ENCODE results near the gene HDAC4. TPM values are rescaled to one million over a fixed set of nuclear protein-coding genes. Genes with fewer than 3 reads are reported as not detected.

HDAC4 gene
- total and polyA plus RNA-seq, 9 of the 15 experiments (the other 6 are each of a cell fraction or from before 2014, with no cell fraction given) = 0.11 to 20.2 (median 4.0) TPM

- no peak for TF ChIP-seq TCF3 (CRISPR knock-in tag; IDR thresholded peaks at IDR 0.05)
- no peak for TF ChIP-seq KDM2B (CRISPR knock-in tag; IDR thresholded peaks at IDR 0.05)
Observed at GRCh38 chr2:239163688-239164334, 237.0 kb downstream of the HDAC4 start (continued).

- in situ Hi-C loops (cut with MboI) (no loop called here), intact Hi-C loops (cut with micrococcal nuclease) (no loop called here)
Observed at GRCh38 chr2:239162976-239163687, 237.7 kb downstream of the HDAC4 start.

More at GRCh38 chr2:239162976-239163687, 237.7 kb downstream of the HDAC4 start:
- ChIA-PET POLR2A (no interaction called here), CTCF (ENCODE audit: low intra/inter-chr PET ratio) (no interaction called here)
- Histone ChIP-seq H3K9me1 (ENCODE audit: control insufficient read depth, insufficient read depth, low read length) (no peaks in the 10 kb centered on the region), H3K4me3 (no peak overlapping the region), H3K27ac (ENCODE audit: extremely low read depth, low read depth, low read length) (no peak overlapping the region), H3K79me2 (ENCODE audit: control insufficient read depth, insufficient read depth, low read length) (no peaks in the 10 kb centered on the region), H4K20me1 (replicated peaks; ENCODE audit: control insufficient read depth, insufficient read depth, low read length) (no peaks in the 10 kb centered on the region), H3K4me2 (ENCODE audit: insufficient read depth, low read length) (no peak overlapping the region), H3K36me3 (ENCODE audit: control insufficient read depth, insufficient read depth, low read length) (no peaks in the 10 kb centered on the region), H3K9me3 (replicated peaks; ENCODE audit: control insufficient read depth, insufficient read depth, low read depth, low read length) (no peaks in the 10 kb centered on the region), H3K9ac (ENCODE audit: insufficient read depth in 1 of 2, low read depth in 2 of 2, low read length in 2 of 2) (no peak overlapping the region), H2AFZ (ENCODE audit: low read depth, low read length) (no peak overlapping the region), H3K27me3 (ENCODE audit: control insufficient read depth in 2 of 2, insufficient read depth in 2 of 2, low read length in 2 of 2) (no peaks in the 10 kb centered on the region), H3K4me1 (replicated peaks in 1 of 2; ENCODE audit: control insufficient read depth in 2 of 2, insufficient read depth in 2 of 2, low read length in 2 of 2) (peaks cover 0 to 7% of the 10 kb centered on the region in 2 experiments; a peak in 2 of 5 replicates)
- no peak for FAIRE-seq
- no peak for ATAC-seq
- no TSS peak for BruUV-seq (replicated peaks)
- WGBS (ENCODE audit: insufficient coverage, low coverage, missing lambda C conversion rate) = 86% methylated on average over 10 of the region's 28 CpGs
- no peak for TF ChIP-seq CHD4 (IDR thresholded peaks at IDR 0.05; ENCODE audit: insufficient read depth, insufficient replicate concordance, low read depth, low read length, poor library complexity, severe bottlenecking)
- TF ChIP-seq MYNN (IDR thresholded peaks at IDR 0.05) = no peak
- no peak for TF ChIP-seq MYNN (CRISPR knock-in tag; IDR thresholded peaks at IDR 0.05)
- TF ChIP-seq, protein P1, sequence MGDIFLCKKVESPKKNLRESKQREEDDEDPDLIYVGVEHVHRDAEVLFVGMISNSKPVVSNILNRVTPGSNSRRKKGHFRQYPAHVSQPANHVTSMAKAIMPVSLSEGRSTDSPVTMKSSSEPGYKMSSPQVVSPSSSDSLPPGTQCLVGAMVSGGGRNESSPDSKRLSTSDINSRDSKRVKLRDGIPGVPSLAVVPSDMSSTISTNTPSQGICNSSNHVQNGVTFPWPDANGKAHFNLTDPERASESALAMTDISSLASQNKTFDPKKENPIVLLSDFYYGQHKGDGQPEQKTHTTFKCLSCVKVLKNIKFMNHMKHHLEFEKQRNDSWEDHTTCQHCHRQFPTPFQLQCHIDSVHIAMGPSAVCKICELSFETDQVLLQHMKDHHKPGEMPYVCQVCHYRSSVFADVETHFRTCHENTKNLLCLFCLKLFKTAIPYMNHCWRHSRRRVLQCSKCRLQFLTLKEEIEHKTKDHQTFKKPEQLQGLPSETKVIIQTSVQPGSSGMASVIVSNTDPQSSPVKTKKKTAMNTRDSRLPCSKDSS (IDR thresholded peaks at IDR 0.05; ENCODE audit: low read depth, partially characterized antibody) = no peak
- no peak for TF ChIP-seq GTF2F1 (IDR thresholded peaks at IDR 0.05; ENCODE audit: low read depth, low read length)
- no peak for TF ChIP-seq ZNF140 (CRISPR knock-in tag; IDR thresholded peaks at IDR 0.05)
- TF ChIP-seq CTBP1 (IDR thresholded peaks at IDR 0.05; ENCODE audit: borderline replicate concordance) = no peak
- DNase-seq (ENCODE audit: extremely low read depth in 1 of 4, low spot score in 3 of 4) = no peak
